HepG2 (cell line): ENCODE data around the gene CHPF. TPM values are rescaled to one million over a fixed set of nuclear protein-coding genes. Genes with fewer than 3 reads are reported as not detected.

Source experiments
- ARNTL ChIP-seq: sonication (generic); formaldehyde crosslinking; IDR thresholded peaks from 2 replicates; pipeline ENCODE4 v1.4.0; 2020; ENCODE audit warnings: mild to moderate bottlenecking, missing genetic modification reagents
- CREB3 ChIP-seq: sonication (generic); formaldehyde crosslinking; IDR thresholded peaks from 2 replicates; pipeline ENCODE4 v1.5.0; 2020; ENCODE audit warnings: missing genetic modification reagents
- DZIP1 ChIP-seq: sonication (generic); formaldehyde crosslinking; IDR thresholded peaks from 2 replicates; pipeline ENCODE4 v1.5.0; 2020; ENCODE audit warnings: mild to moderate bottlenecking, missing genetic modification reagents
- FOXO4 ChIP-seq: sonication (generic); formaldehyde crosslinking; conservative IDR thresholded peaks from 2 replicates; pipeline ENCODE4 v1.8.1; 2023; ENCODE audit warnings: missing genetic modification reagents
- HNF4G ChIP-seq, 2 experiments: sonication (generic) in 1 of 2; formaldehyde crosslinking in 1 of 2; IDR thresholded peaks; 2 replicates each; pipeline versions ENCODE4 v1.4.0 to v1.6.1; 2011 to 2020; ENCODE audit warnings: borderline replicate concordance in 2 of 2, low read depth in 2 of 2, mild to moderate bottlenecking in 2 of 2, low read length in 1 of 2, missing genetic modification reagents in 1 of 2, moderate library complexity in 1 of 2
- IRX3 ChIP-seq: sonication (generic); formaldehyde crosslinking; IDR thresholded peaks from 2 replicates; pipeline ENCODE4 v1.8.1; 2023; ENCODE audit warnings: mild to moderate bottlenecking, low read depth, missing genetic modification reagents, borderline replicate concordance
- JARID2 ChIP-seq: sonication (generic); formaldehyde crosslinking; IDR thresholded peaks from 2 replicates; pipeline ENCODE4 v1.8.1; 2023; ENCODE audit warnings: missing genetic modification reagents, inconsistent platforms; ENCODE audit not compliant: insufficient replicate concordance
- KDM4B ChIP-seq: sonication (generic); formaldehyde crosslinking; IDR thresholded peaks from 2 replicates; pipeline ENCODE4 v1.4.0; 2020; ENCODE audit warnings: missing genetic modification reagents
- MYNN ChIP-seq: sonication (generic); formaldehyde crosslinking; IDR thresholded peaks from 2 replicates; pipeline ENCODE4 v1.4.0; 2020; ENCODE audit warnings: mild to moderate bottlenecking, low read depth, missing genetic modification reagents
- RBFOX2 ChIP-seq: fragments of 200-400 bp; formaldehyde crosslinking; IDR thresholded peaks from 2 replicates; pipeline ENCODE4 v1.6.1; 2017; ENCODE audit warnings: low read depth, mild to moderate bottlenecking, low read length
- SKI ChIP-seq: fragments of 450-650 bp; IDR thresholded peaks from one replicate; pipeline ENCODE4 v1.6.1; 2018; ENCODE audit warnings: mild to moderate bottlenecking; ENCODE audit not compliant: partially characterized antibody
- SMC3 ChIP-seq: IDR thresholded peaks from 2 replicates; pipeline ENCODE4 v1.6.1; 2011; ENCODE audit warnings: low read length, improper control_type of control experiment
- THYN1 ChIP-seq: sonication (generic); formaldehyde crosslinking; IDR thresholded peaks from 2 replicates; pipeline ENCODE4 v1.8.1; 2023; ENCODE audit warnings: low read depth, mild to moderate bottlenecking, moderate library complexity, missing genetic modification reagents, borderline replicate concordance
- ZBTB38 ChIP-seq: sonication (generic); formaldehyde crosslinking; IDR thresholded peaks from 2 replicates; pipeline ENCODE4 v1.5.1; 2020; ENCODE audit warnings: mild to moderate bottlenecking, missing genetic modification reagents
- ZBTB7A ChIP-seq: sonication (generic); formaldehyde crosslinking; IDR thresholded peaks from 2 replicates; pipeline ENCODE4 v1.8.0; 2022; ENCODE audit warnings: mild to moderate bottlenecking, missing genetic modification reagents
- ZMYM3 ChIP-seq: sonication (generic); formaldehyde crosslinking; IDR thresholded peaks from 2 replicates; pipeline ENCODE4 v1.5.1; 2020; ENCODE audit warnings: mild to moderate bottlenecking, missing genetic modification reagents
- ZNF253 ChIP-seq: sonication (generic); formaldehyde crosslinking; IDR thresholded peaks from 2 replicates; pipeline ENCODE4 v1.8.0; 2022; ENCODE audit warnings: mild to moderate bottlenecking, missing genetic modification reagents, borderline replicate concordance
- ZNF333 ChIP-seq: sonication (generic); formaldehyde crosslinking; IDR thresholded peaks from 2 replicates; pipeline ENCODE4 v1.4.0; 2020; ENCODE audit warnings: mild to moderate bottlenecking, missing genetic modification reagents, borderline replicate concordance
- ZNF678 ChIP-seq: sonication (generic); formaldehyde crosslinking; IDR thresholded peaks from 2 replicates; pipeline ENCODE4 v1.4.0; 2020; ENCODE audit warnings: mild to moderate bottlenecking, missing genetic modification reagents
- ZSCAN21 ChIP-seq: sonication (generic); formaldehyde crosslinking; IDR thresholded peaks from 2 replicates; pipeline ENCODE4 v1.8.0; 2022; ENCODE audit warnings: mild to moderate bottlenecking, missing genetic modification reagents, moderate library complexity, borderline replicate concordance
- ZXDC ChIP-seq: sonication (generic); formaldehyde crosslinking; IDR thresholded peaks from 2 replicates; pipeline ENCODE4 v1.5.0; 2020; ENCODE audit warnings: mild to moderate bottlenecking, missing genetic modification reagents
- polyA plus RNA-seq, 8 experiments: library from polyadenylated mRNA; depleted of rRNA in 3 of 8; stranded (reverse) in 7 of 8; unstranded in 1 of 8; fragments of >200 nt; fragmentation: Illumina TruSeq in 4 of 8; extraction: Trizol in 4 of 8; gene quantifications; 2 replicates each; pipeline versions ENCODE4 v1.2.1 to v1.2.3, GENCODE V29; 2011 to 2016; ENCODE audit warnings: low read depth in 4 of 8, missing spikeins in 1 of 8, mixed read lengths in 1 of 8; ENCODE audit not compliant: insufficient read depth in 1 of 8
- total RNA-seq, 5 experiments: library from RNA; depleted of rRNA; stranded (reverse); fragments of >200 nt; fragmentation: Illumina TruSeq; extraction: Trizol; gene quantifications; 2 replicates each; pipeline ENCODE4 v1.2.3, GENCODE V29; 2016; ENCODE audit warnings: low read depth in 1 of 5

Gene CHPF
- total and polyA plus RNA-seq, 2 of the 13 experiments (the other 11 are each of a cell fraction or from before 2014, with no cell fraction given) = 79.6 to 111 TPM

- no peak for TF ChIP-seq ZXDC (CRISPR knock-in tag)
- TF ChIP-seq IRX3 (CRISPR knock-in tag) = no peak
- 0 out of 2 replicates have a peak, but pooled peaks have one; percentile 48 for TF ChIP-seq ZNF333 (CRISPR knock-in tag)
- TF ChIP-seq SKI = no peak
- TF ChIP-seq KDM4B = no peak
- 0 out of 2 replicates have a peak, but pooled peaks have one; percentile 77 for TF ChIP-seq FOXO4
- no peak for TF ChIP-seq SMC3
- no peak for TF ChIP-seq MYNN
- TF ChIP-seq ZMYM3 (CRISPR knock-in tag) = no peak
- no peak for TF ChIP-seq ZNF253 (CRISPR knock-in tag)
- TF ChIP-seq ARNTL = no peak
- TF ChIP-seq ZSCAN21 (CRISPR knock-in tag) = no peak
- TF ChIP-seq ZBTB7A = 0 out of 2 replicates have a peak, but pooled peaks have one; percentile 29
- peak; percentile 70; the same call in 1 of the 2 replicates for TF ChIP-seq THYN1 (CRISPR knock-in tag)
- TF ChIP-seq RBFOX2 = no peak
- no peak for TF ChIP-seq CREB3 (CRISPR knock-in tag)
- peak; percentile 66; the same call in 1 of the 2 replicates for TF ChIP-seq ZBTB38 (CRISPR knock-in tag)
- no peak for TF ChIP-seq JARID2 (CRISPR knock-in tag)
- no peak for TF ChIP-seq HNF4G (IDR thresholded peaks at IDR 0.05; ENCODE audit: borderline replicate concordance, low read depth, low read length)
- TF ChIP-seq HNF4G (CRISPR knock-in tag; IDR thresholded peaks at IDR 0.05; ENCODE audit: borderline replicate concordance, low read depth) = no peak
- no peak for TF ChIP-seq ZNF678 (CRISPR knock-in tag)
- TF ChIP-seq DZIP1 (CRISPR knock-in tag) = no peak
Measured at GRCh38 chr2:219496825-219497494, 46.6 kb downstream of the CHPF start (continued).
